PC-9 (cell line): Measurements from ENCODE around the gene COL6A1. TPM values are rescaled to one million over a fixed set of nuclear protein-coding genes. Genes with fewer than 3 reads are reported as not detected.

Experiments
- BruUV-seq: library from RNA; stranded (reverse); fragments of 400-500 nt; replicated peaks from 2 replicates; lab custom pipeline; 2021; lab: Mats Ljungman, UMichigan
- CTCF ChIA-PET: fragments of 300-600 bp; sonication (Branson Sonifier 250); formaldehyde crosslinking; loops from one replicate; lab custom pipeline; 2022; ENCODE audit warnings: antibody characterized with exemption; lab: Charles Lee
- POLR2A ChIA-PET: fragments of 300-600 bp; sonication (Branson Sonifier 250); formaldehyde crosslinking; loops from one replicate; lab custom pipeline; 2022; ENCODE audit warnings: antibody characterized with exemption; ENCODE audit not compliant: unreplicated experiment; lab: Charles Lee
- DNase-seq, 2 experiments: peaks; one replicate each; pipeline versions ENCODE4 v3.0.0 to v3.0.0-alpha.2; 2015 to 2022; ENCODE audit warnings: mixed read lengths in 1 of 2
- H2AFZ ChIP-seq: fragments of 200-600 bp; sonication (generic); 2 replicates; pipeline ENCODE4 v1.8.1; 2017; ENCODE audit warnings: antibody characterized with exemption
- H3F3A ChIP-seq: fragments of 200-600 bp; sonication (generic); 2 replicates; pipeline ENCODE4 v1.8.1; 2017; ENCODE audit warnings: antibody characterized with exemption, mild to moderate bottlenecking, low read depth; ENCODE audit not compliant: insufficient read depth
- H3K27ac ChIP-seq: fragments of 200-600 bp; sonication (generic); 2 replicates; pipeline ENCODE4 v1.6.1; 2016; ENCODE audit warnings: mixed run types
- H3K27me3 ChIP-seq: fragments of 200-600 bp; sonication (generic); 2 replicates; pipeline ENCODE4 v1.6.1; 2016; ENCODE audit warnings: low read depth, mixed run types; ENCODE audit not compliant: insufficient read depth
- H3K36me3 ChIP-seq: fragments of 200-600 bp; sonication (generic); 2 replicates; pipeline ENCODE4 v1.6.1; 2016; ENCODE audit warnings: low read depth, mixed run types
- H3K4me1 ChIP-seq: fragments of 200-600 bp; sonication (generic); replicated peaks from 2 replicates; pipeline ENCODE4 v1.6.1; 2016; ENCODE audit warnings: mixed run types; ENCODE audit not compliant: insufficient read depth
- H3K4me2 ChIP-seq: fragments of 200-600 bp; sonication (generic); 2 replicates; pipeline ENCODE4 v1.6.1; 2017; ENCODE audit warnings: mixed run types
- H3K4me3 ChIP-seq: fragments of 200-600 bp; sonication (generic); 2 replicates; pipeline ENCODE4 v1.6.1; 2016; ENCODE audit warnings: mixed run types
- H3K79me2 ChIP-seq: fragments of 200-600 bp; sonication (generic); 2 replicates; pipeline ENCODE4 v1.6.1; 2017; ENCODE audit warnings: low read depth, mixed run types
- H3K9me2 ChIP-seq: fragments of 200-600 bp; sonication (generic); 2 replicates; pipeline ENCODE4 v1.8.1; 2017; ENCODE audit warnings: mild to moderate bottlenecking; ENCODE audit not compliant: insufficient read depth
- H3K9me3 ChIP-seq: fragments of 200-600 bp; sonication (generic); 2 replicates; pipeline ENCODE4 v1.8.1; 2016; ENCODE audit warnings: low read depth; ENCODE audit not compliant: insufficient read depth
- H4K20me1 ChIP-seq: fragments of 200-600 bp; sonication (generic); 2 replicates; pipeline ENCODE4 v1.8.1; 2017; ENCODE audit not compliant: insufficient read depth
- CTCF ChIP-seq: fragments of 200-600 bp; sonication (generic); conservative IDR thresholded peaks from 2 replicates; pipeline ENCODE4 v1.6.1; 2017; ENCODE audit warnings: mixed run types, antibody characterized with exemption, mild to moderate bottlenecking, moderate library complexity
- EZH2 ChIP-seq: fragments of 200-600 bp; sonication (generic); IDR thresholded peaks from 2 replicates; pipeline ENCODE4 v1.8.0; 2017; ENCODE audit warnings: antibody characterized with exemption, low read depth
- intact Hi-C: fragments of 100-400 bp; cut with micrococcal nuclease; formaldehyde crosslinking; loops from one replicate; pipeline ENCODE4 v1.10.0; 2022; ENCODE audit not compliant: unreplicated experiment
- total RNA-seq: library from RNA; stranded (reverse); gene quantifications from 2 replicates; pipeline ENCODE4 v1.2.3, GENCODE V29; 2021

The COL6A1 gene
- total RNA-seq, 1 experiment from 2014 or later = 43.1 TPM

DNA sequence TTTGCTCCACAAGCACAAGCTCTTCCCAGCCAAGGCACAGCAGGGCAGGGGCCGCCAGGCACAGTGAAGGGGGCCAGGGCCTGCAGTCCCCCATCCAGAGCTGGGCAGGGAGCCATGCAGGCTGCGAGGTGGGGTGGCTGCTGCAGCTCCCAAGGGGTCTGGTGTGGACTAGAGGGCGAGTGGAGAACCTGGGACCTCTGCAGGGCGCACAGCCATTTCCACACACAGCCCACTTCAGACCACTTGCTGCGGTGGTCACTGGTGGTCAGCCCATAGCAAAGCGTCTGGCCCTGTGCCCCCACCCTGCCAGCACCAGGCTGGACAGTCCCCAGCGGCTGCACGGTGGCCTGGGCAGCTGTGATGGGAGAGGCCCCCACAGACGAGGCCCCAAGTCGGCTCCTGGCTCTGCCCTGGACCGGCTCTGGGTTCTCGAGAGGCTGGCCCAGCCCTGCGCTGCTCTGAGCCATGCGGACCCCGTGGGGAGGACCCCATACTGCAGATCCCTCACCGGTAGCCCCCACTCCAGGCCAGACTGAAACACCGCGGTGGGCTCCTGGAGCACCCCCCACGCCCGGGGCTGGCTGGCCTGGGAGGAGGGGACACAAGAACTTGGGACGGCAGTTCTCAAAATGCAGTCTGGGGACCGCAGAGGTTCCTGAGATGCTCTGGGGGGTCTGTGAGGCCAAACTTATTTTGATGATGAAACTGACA is 69.3 kb downstream of the COL6A1 start:
- no peaks in the 10 kb centered on the region for H3K79me2 ChIP-seq
- no peaks in the 10 kb centered on the region for H3K36me3 ChIP-seq
- H3K9me3 ChIP-seq = no peaks in the 10 kb centered on the region
- H3K27me3 ChIP-seq = no peaks in the 10 kb centered on the region
- no peak overlapping the region for H3K4me3 ChIP-seq
- intact Hi-C loops = no loop called here
- BruUV-seq = no TSS peak
- peaks cover 23% of the 10 kb centered on the region; the same call in 1 of the 2 replicates for H3F3A ChIP-seq
- no peaks in the 10 kb centered on the region for H4K20me1 ChIP-seq
- H2AFZ ChIP-seq = no peak overlapping the region
- POLR2A ChIA-PET = no interaction called here
- H3K9me2 ChIP-seq = no peaks in the 10 kb centered on the region
- no peak for TF ChIP-seq CTCF
- TF ChIP-seq EZH2 = no peak
- H3K4me1 ChIP-seq = peaks cover 41% of the 10 kb centered on the region
- no peak for DNase-seq
- CTCF ChIA-PET = no interaction called here
- H3K27ac ChIP-seq = peak overlapping the region; percentile 88; the same call in 1 of the 2 replicates
- H3K4me2 ChIP-seq = no peak overlapping the region

GRCh38 chr21:46051379-46051770 is 69.8 kb downstream of the COL6A1 start:
- Histone ChIP-seq H3K4me2 (no peak overlapping the region), H3K9me3 (no peaks in the 10 kb centered on the region), H3K9me2 (no peaks in the 10 kb centered on the region), H3K27me3 (no peaks in the 10 kb centered on the region), H3K4me3 (no peak overlapping the region), H3F3A (peaks cover 23% of the 10 kb centered on the region; the same call in 1 of the 2 replicates), H3K79me2 (no peaks in the 10 kb centered on the region), H3K36me3 (no peaks in the 10 kb centered on the region), H3K27ac (no peak overlapping the region), H3K4me1 (peaks cover 41% of the 10 kb centered on the region), H4K20me1 (no peaks in the 10 kb centered on the region), H2AFZ (no peak overlapping the region)
- POLR2A ChIA-PET = no interaction called here
- BruUV-seq = no TSS peak
- CTCF ChIA-PET = no interaction called here
- no peak for DNase-seq
- no peak for TF ChIP-seq CTCF
- TF ChIP-seq EZH2 = no peak
- intact Hi-C loops = no loop called here

- BruUV-seq = no TSS peak
- Histone ChIP-seq H3K4me1 (peaks cover 41% of the 10 kb centered on the region), H3K9me2 (no peaks in the 10 kb centered on the region), H3K27me3 (no peaks in the 10 kb centered on the region), H3K27ac (no peak overlapping the region; the same call in 1 of the 2 replicates), H3K4me2 (no peak overlapping the region), H2AFZ (no peak overlapping the region), H3K4me3 (no peak overlapping the region), H3K79me2 (no peaks in the 10 kb centered on the region), H4K20me1 (no peaks in the 10 kb centered on the region), H3K36me3 (no peaks in the 10 kb centered on the region), H3K9me3 (no peaks in the 10 kb centered on the region), H3F3A (peaks cover 23% of the 10 kb centered on the region; the same call in 1 of the 2 replicates)
- CTCF ChIA-PET = no interaction called here
- no peak for TF ChIP-seq EZH2
- TF ChIP-seq CTCF = no peak
- intact Hi-C loops = no loop called here
- no peak for DNase-seq
- POLR2A ChIA-PET = no interaction called here
Measured at GRCh38 chr21:46051821-46052675, 70.5 kb downstream of the COL6A1 start.
